ENCODE results near the gene POLG2.

Gene POLG2

DNA sequence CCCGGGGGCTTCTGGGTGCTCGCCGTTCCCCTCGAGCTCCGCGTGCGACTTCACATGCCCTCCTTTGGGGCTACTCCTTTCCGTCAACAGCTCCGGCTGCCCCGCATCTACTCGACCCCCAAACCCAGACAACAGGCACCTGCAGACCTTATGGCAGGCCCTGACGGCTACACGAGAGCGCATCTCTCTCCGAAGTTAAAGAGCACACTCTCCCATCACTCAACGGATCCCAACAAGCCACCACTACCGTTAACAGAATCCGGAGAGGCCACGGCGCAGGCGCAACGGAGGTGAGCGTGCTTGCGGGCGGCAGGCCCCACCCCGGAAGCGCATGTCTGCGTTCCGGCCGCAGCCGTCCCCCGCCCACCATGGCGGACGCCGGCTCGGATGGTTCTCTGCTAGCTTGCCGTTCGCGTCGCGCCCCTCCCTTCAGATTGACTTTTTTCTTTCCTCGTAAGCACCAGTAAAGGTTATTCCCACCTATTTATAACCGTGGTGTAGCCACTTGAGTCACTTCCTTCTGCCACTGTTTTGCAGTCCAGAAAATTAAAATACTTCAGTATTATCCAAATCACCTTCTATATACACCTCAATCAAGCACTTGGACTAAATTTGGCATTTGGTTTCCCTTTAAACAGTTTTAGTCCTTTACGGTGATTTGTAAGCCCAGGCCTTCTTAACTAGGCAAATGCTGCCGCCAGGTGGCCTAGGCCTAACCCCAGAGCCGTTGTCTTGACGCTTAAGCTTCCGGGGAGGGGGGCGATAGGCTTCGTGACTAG, at the start of gene POLG2:
Gene POLG2, minus strand, starts transcription at position 269 of the 779 bp plus-strand sequence. Its CDS starts 86 bp downstream, at position 183.
- peak; percentile 59 for TF ChIP-seq CTCF (IDR thresholded peaks at IDR 0.05; ENCODE audit: control insufficient read depth, insufficient read depth, low read depth, low read length, missing control alignments)
- H3K4me3 ChIP-seq (ENCODE audit: control insufficient read depth, low read depth, low read length) = peak within 1 kb of the TSS; percentile 78
- DNase-seq (ENCODE audit: low read depth) = peak; percentile 62

DNA sequence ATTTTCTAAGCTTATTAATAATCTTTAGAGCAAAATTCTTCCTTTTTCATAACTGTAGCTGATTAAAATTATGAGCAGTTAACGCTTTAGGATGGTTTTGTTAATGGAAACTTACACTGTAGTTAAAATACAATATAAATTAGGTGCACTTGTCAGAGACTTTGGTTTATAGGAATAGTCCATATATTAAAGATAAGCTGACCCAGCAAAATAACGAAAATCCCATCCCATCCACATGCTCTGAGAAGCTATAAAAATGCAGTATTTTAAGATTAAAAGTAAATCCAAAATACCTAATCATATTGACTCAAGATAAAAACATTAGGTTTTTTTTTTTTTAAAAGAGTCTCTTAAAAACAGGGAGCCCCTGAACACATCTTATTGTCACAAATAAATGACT, 47.9 kb upstream of the POLG2 start:
- no peak overlapping the region for H3K4me3 ChIP-seq (ENCODE audit: control insufficient read depth, low read depth, low read length)
- TF ChIP-seq CTCF (IDR thresholded peaks at IDR 0.05; ENCODE audit: control insufficient read depth, insufficient read depth, low read depth, low read length, missing control alignments) = no peak
- DNase-seq (ENCODE audit: low read depth) = no peak

DNA sequence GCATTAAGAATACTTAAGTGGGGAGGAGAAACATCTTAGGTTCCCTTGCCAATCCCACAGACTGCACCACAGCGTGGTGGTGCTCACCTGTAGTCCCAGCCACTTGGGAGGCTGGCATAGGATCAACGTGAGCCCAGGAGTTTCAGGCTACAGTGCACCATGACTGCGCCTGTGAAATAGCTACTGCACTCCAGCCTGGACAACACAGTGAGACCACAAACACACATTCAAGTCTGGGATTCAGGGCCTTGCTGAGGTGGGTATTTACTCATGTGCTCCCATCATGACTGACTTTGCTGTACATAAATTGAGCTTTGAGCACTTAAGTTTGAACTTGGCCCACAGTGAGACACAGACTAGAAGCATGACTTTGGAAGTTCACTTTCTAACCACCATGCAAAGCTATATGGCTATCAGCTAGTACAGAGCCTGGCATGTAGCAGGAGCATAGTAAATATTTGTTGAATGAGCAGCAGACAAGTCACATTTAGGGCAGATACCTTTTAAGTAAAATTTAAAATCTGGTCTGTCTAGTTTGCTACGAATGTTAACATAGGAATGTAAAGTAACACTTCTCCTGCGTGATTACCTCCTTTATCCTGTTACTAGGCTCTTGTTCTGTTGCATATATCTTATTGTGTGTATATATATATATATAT, 43.4 kb upstream of the POLG2 start:
- H3K4me3 ChIP-seq (ENCODE audit: control insufficient read depth, low read depth, low read length) = no peak overlapping the region
- TF ChIP-seq CTCF (IDR thresholded peaks at IDR 0.05; ENCODE audit: control insufficient read depth, insufficient read depth, low read depth, low read length, missing control alignments) = no peak
- DNase-seq (ENCODE audit: low read depth) = no peak

- no peak for DNase-seq (ENCODE audit: low read depth)
- no peak overlapping the region for H3K4me3 ChIP-seq (ENCODE audit: control insufficient read depth, low read depth, low read length)
- no peak for TF ChIP-seq CTCF (IDR thresholded peaks at IDR 0.05; ENCODE audit: control insufficient read depth, insufficient read depth, low read depth, low read length, missing control alignments)
These were observed 41.8 kb upstream of the POLG2 start for GRCh38 chr17:64538508-64539130.

GRCh38 chr17:64537488-64537887, 40.6 kb upstream of the POLG2 start:
- TF ChIP-seq CTCF (IDR thresholded peaks at IDR 0.05; ENCODE audit: control insufficient read depth, insufficient read depth, low read depth, low read length, missing control alignments) = no peak
- H3K4me3 ChIP-seq (ENCODE audit: control insufficient read depth, low read depth, low read length) = no peak overlapping the region
- DNase-seq (ENCODE audit: low read depth) = no peak

DNA sequence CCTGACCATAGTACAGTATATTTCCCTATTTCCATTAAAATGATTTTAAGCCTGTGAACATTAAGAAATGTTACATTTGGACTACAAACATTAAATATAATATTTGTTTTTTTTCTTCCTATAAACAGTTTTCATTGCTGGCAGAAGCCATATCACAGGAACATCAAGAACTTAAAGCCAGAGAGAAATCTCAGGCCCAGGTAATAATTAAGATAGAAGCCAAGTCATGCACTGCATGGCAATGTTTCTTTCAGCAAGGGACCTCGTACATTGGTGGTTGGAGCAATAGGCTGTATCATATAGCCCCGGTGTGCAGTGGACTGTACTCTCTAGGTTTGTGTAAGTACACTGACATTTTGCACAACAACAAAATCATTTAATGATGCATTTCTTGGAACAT, 40.1 kb upstream of the POLG2 start:
- no peak for DNase-seq (ENCODE audit: low read depth)
- TF ChIP-seq CTCF (IDR thresholded peaks at IDR 0.05; ENCODE audit: control insufficient read depth, insufficient read depth, low read depth, low read length, missing control alignments) = no peak
- H3K4me3 ChIP-seq (ENCODE audit: control insufficient read depth, low read depth, low read length) = no peak overlapping the region
